ENCODE results near the gene TMPRSS11A.

The TMPRSS11A gene

GRCh38 chr4:67909905-67910584, 53.2 kb downstream of the TMPRSS11A start:
- no peak for TF ChIP-seq JUND (IDR thresholded peaks at IDR 0.05; ENCODE audit: low read depth)
- in situ Hi-C loops (cut with HindIII; ENCODE audit: low pct_unique_long_range_greater_than_20kb, low sequenced_read_pairs), result no loop called here
- peak in 1 of 2 experiments; percentile 35 for DNase-seq (ENCODE audit: low read depth in 1 of 2, low spot score in 1 of 2)

- TF ChIP-seq JUND (IDR thresholded peaks at IDR 0.05; ENCODE audit: low read depth), result no peak
- in situ Hi-C loops (cut with HindIII; ENCODE audit: low pct_unique_long_range_greater_than_20kb, low sequenced_read_pairs), result no loop called here
- DNase-seq (ENCODE audit: low read depth in 1 of 2, low spot score in 1 of 2), result peak in 1 of 2 experiments; percentile 37
These were observed 55.6 kb downstream of the TMPRSS11A start for GRCh38 chr4:67907650-67908049.

- no peak for TF ChIP-seq JUND (IDR thresholded peaks at IDR 0.05; ENCODE audit: low read depth)
- DNase-seq (ENCODE audit: low read depth in 1 of 2, low spot score in 1 of 2), result no peak
- in situ Hi-C loops (cut with HindIII; ENCODE audit: low pct_unique_long_range_greater_than_20kb, low sequenced_read_pairs), result no loop called here
These were observed 64.2 kb downstream of the TMPRSS11A start for GRCh38 chr4:67899096-67899495.

- no peak for TF ChIP-seq JUND (IDR thresholded peaks at IDR 0.05; ENCODE audit: low read depth)
- DNase-seq (ENCODE audit: low read depth in 1 of 2, low spot score in 1 of 2), result no peak
- in situ Hi-C loops (cut with HindIII; ENCODE audit: low pct_unique_long_range_greater_than_20kb, low sequenced_read_pairs), result no loop called here
These were observed 65.6 kb downstream of the TMPRSS11A start for GRCh38 chr4:67897686-67898085.

GRCh38 chr4:67896421-67897065, 66.8 kb downstream of the TMPRSS11A start:
- TF ChIP-seq JUND (IDR thresholded peaks at IDR 0.05; ENCODE audit: low read depth), result no peak
- in situ Hi-C loops (cut with HindIII; ENCODE audit: low pct_unique_long_range_greater_than_20kb, low sequenced_read_pairs), result no loop called here
- DNase-seq (ENCODE audit: low read depth in 1 of 2, low spot score in 1 of 2), result no peak

- in situ Hi-C loops (cut with HindIII; ENCODE audit: low pct_unique_long_range_greater_than_20kb, low sequenced_read_pairs), result no loop called here
- DNase-seq (ENCODE audit: low read depth in 1 of 2, low spot score in 1 of 2), result no peak
- TF ChIP-seq JUND (IDR thresholded peaks at IDR 0.05; ENCODE audit: low read depth), result no peak
These were observed 68.6 kb downstream of the TMPRSS11A start for GRCh38 chr4:67894659-67895058.

- peak in 1 of 2 experiments; percentile 4 for DNase-seq (ENCODE audit: low read depth in 1 of 2, low spot score in 1 of 2)
These were observed 70.4 kb downstream of the TMPRSS11A start for GRCh38 chr4:67892905-67893304.

GRCh38 chr4:67892253-67892652, 71.0 kb downstream of the TMPRSS11A start:
- in situ Hi-C loops (cut with HindIII; ENCODE audit: low pct_unique_long_range_greater_than_20kb, low sequenced_read_pairs), result no loop called here
- no peak for TF ChIP-seq JUND (IDR thresholded peaks at IDR 0.05; ENCODE audit: low read depth)
- no peak for DNase-seq (ENCODE audit: low read depth in 1 of 2, low spot score in 1 of 2)

More at GRCh38 chr4:67892905-67893304, 70.4 kb downstream of the TMPRSS11A start:
- TF ChIP-seq JUND (IDR thresholded peaks at IDR 0.05; ENCODE audit: low read depth), result no peak
- in situ Hi-C loops (cut with HindIII; ENCODE audit: low pct_unique_long_range_greater_than_20kb, low sequenced_read_pairs), result no loop called here

- in situ Hi-C loops (cut with HindIII; ENCODE audit: low pct_unique_long_range_greater_than_20kb, low sequenced_read_pairs), result no loop called here
- TF ChIP-seq JUND (IDR thresholded peaks at IDR 0.05; ENCODE audit: low read depth), result no peak
These were observed 71.6 kb downstream of the TMPRSS11A start for GRCh38 chr4:67891645-67892044.

GRCh38 chr4:67886281-67886680, 77.0 kb downstream of the TMPRSS11A start:
- in situ Hi-C loops (cut with HindIII; ENCODE audit: low pct_unique_long_range_greater_than_20kb, low sequenced_read_pairs), result no loop called here
- no peak for TF ChIP-seq JUND (IDR thresholded peaks at IDR 0.05; ENCODE audit: low read depth)
- no peak for DNase-seq (ENCODE audit: low read depth in 1 of 2, low spot score in 1 of 2)

More at GRCh38 chr4:67891645-67892044, 71.6 kb downstream of the TMPRSS11A start:
- DNase-seq (ENCODE audit: low read depth in 1 of 2, low spot score in 1 of 2), result no peak

GRCh38 chr4:67885762-67886161, 77.5 kb downstream of the TMPRSS11A start:
- in situ Hi-C loops (cut with HindIII; ENCODE audit: low pct_unique_long_range_greater_than_20kb, low sequenced_read_pairs), result no loop called here
- TF ChIP-seq JUND (IDR thresholded peaks at IDR 0.05; ENCODE audit: low read depth), result no peak
- no peak for DNase-seq (ENCODE audit: low read depth in 1 of 2, low spot score in 1 of 2)

- no peak for TF ChIP-seq JUND (IDR thresholded peaks at IDR 0.05; ENCODE audit: low read depth)
- no peak for DNase-seq (ENCODE audit: low read depth in 1 of 2, low spot score in 1 of 2)
- in situ Hi-C loops (cut with HindIII; ENCODE audit: low pct_unique_long_range_greater_than_20kb, low sequenced_read_pairs), result no loop called here
These were observed 78.6 kb downstream of the TMPRSS11A start for GRCh38 chr4:67884701-67885100.

- no peak for DNase-seq (ENCODE audit: low read depth in 1 of 2, low spot score in 1 of 2)
- in situ Hi-C loops (cut with HindIII; ENCODE audit: low pct_unique_long_range_greater_than_20kb, low sequenced_read_pairs), result no loop called here
- TF ChIP-seq JUND (IDR thresholded peaks at IDR 0.05; ENCODE audit: low read depth), result no peak
These were observed 79.4 kb downstream of the TMPRSS11A start, which contains the start of gene TMPRSS11D for GRCh38 chr4:67883902-67884301. Gene TMPRSS11D (minus strand): TSS chr4:67884002. CDS start chr4:67883933, 69 bp downstream.
